Right lobe of liver (tissue), 6 donors: ENCODE data around the gene DNAH14. TPM values are rescaled to one million over a fixed set of nuclear protein-coding genes. Genes with fewer than 3 reads are reported as not detected.

Experiments used
- ATAC-seq, 4 donors: fragments of 200-7000 bp; cut with Tn5 transposase; one replicate each; pipeline ENCODE4 v1.9.1; 2020; ENCODE audit warnings: mild to moderate bottlenecking in 4 of 4, moderate library complexity in 4 of 4
- DNase-seq, 3 donors: peaks; one replicate each; pipeline ENCODE4 v3.0.0-alpha.2; 2020
- H3K27ac ChIP-seq, 3 donors: fragments of 200-600 bp; one replicate each; pipeline ENCODE4 v1.8.0; 2022
- H3K27me3 ChIP-seq, 2 donors: fragments of 200-600 bp; one replicate each; pipeline ENCODE4 v1.8.0; 2022
- H3K36me3 ChIP-seq, 4 donors: fragments of 200-600 bp; sonication (generic) in 1 of 4; one replicate each; pipeline versions ENCODE4 v1.5.1 to v1.8.0; 2017 to 2022; ENCODE audit warnings: control low read depth in 1 of 4
- H3K4me1 ChIP-seq, 4 donors: fragments of 200-600 bp; sonication (generic) in 1 of 4; one replicate each; pipeline versions ENCODE4 v1.5.1 to v1.8.0; 2017 to 2022; ENCODE audit warnings: control low read depth in 1 of 4
- H3K4me3 ChIP-seq, 3 donors: fragments of 200-600 bp; one replicate each; pipeline ENCODE4 v1.8.0; 2022
- H3K9me3 ChIP-seq, 4 donors: fragments of 200-600 bp; sonication (generic) in 1 of 4; one replicate each; pipeline versions ENCODE4 v1.5.1 to v1.8.0; 2017 to 2022; ENCODE audit warnings: control low read depth in 1 of 4
- CTCF ChIP-seq, 4 donors: fragments of 200-600 bp in 3 of 4; fragments of 450-650 bp in 1 of 4; IDR thresholded peaks; one replicate each; pipeline versions ENCODE4 v1.5.1 to v1.8.0; 2016 to 2022; ENCODE audit warnings: antibody characterized with exemption in 4 of 4, mild to moderate bottlenecking in 2 of 4
- POLR2A ChIP-seq: fragments of 450-650 bp; IDR thresholded peaks from one replicate; pipeline ENCODE4 v1.6.1; 2017; ENCODE audit warnings: antibody characterized with exemption, mild to moderate bottlenecking
- WGBS: methylation state at CpG from one replicate; pipeline ENCODE4 v1.1.6; 2018; ENCODE audit warnings: low coverage, low lambda C conversion rate; ENCODE audit not compliant: insufficient coverage; ENCODE audit errors: missing lambda C conversion rate; 5-methylcytosine and 5-hydroxymethylcytosine counted together
- intact Hi-C, 2 donors: fragments of 100-400 bp; cut with DNase I; formaldehyde crosslinking; loops; one replicate each; pipeline versions ENCODE4 v1.11.2 to v1.14.1; 2022
- total RNA-seq, 6 experiments: library from RNA; depleted of rRNA in 2 of 6; stranded (reverse); fragments of >200 nt in 2 of 6; fragmentation: NEBNext Ultra II Directional in 3 of 6; extraction: Animal tissue kit (Norgen Biotek cat#: 25700) in 3 of 6; gene quantifications; one replicate each; pipeline versions ENCODE4 v1.1.0 to v1.2.4, GENCODE V29; 2016 to 2023
- donor health status: DM: no; HTN: yes; CAD: no.
- donor health status: DM: no; HTN: no; CAD: no.
- donor health status: DM: no; HTN: no; CAD: no.
- donor health status: DM: no; HTN: yes; CAD: no.
- donor health status: DM: no; HTN: yes; CAD: no.

The DNAH14 gene
- total RNA-seq, 6 experiments from 2014 or later, result 8.0 to 17.1 (median 9.7) TPM

GRCh38 chr1:225428068-225428880 is 498.8 kb downstream of the DNAH14 start:
- peak; percentile 90 to 98 (median 94) for ATAC-seq
- Histone ChIP-seq H3K4me3 (peak overlapping the region; percentile 91 to 98 (median 94)), H3K4me1 (peaks cover 0 to 34% (median 5%) of the 10 kb centered on the region in 4 donors), H3K27me3 (no peaks in the 10 kb centered on the region), H3K9me3 (no peaks in the 10 kb centered on the region), H3K27ac (peak overlapping the region; percentile 95 to 98 (median 97)), H3K36me3 (no peaks in the 10 kb centered on the region)
- whole genome bisulfite sequencing, result under 1% methylated on average over 28 of the region's 81 CpGs
- DNase-seq, result peak; percentile 96 to 98 (median 97)
- intact Hi-C loops, result no loop called here
- no peak for TF ChIP-seq CTCF (IDR thresholded peaks at IDR 0.05)
- TF ChIP-seq POLR2A, result peak; percentile 92

- 12% methylated on average over 7 of the region's 7 CpGs for WGBS
- Histone ChIP-seq H3K27me3 (no peaks in the 10 kb centered on the region), H3K27ac (peak overlapping the region; percentile 95 to 98 (median 97)), H3K9me3 (no peaks in the 10 kb centered on the region), H3K4me1 (peaks cover 0 to 27% (median 5%) of the 10 kb centered on the region in 4 donors), H3K4me3 (peak overlapping the region; percentile 91 to 98 (median 94)), H3K36me3 (no peaks in the 10 kb centered on the region)
- intact Hi-C loops, result no loop called here
- ATAC-seq, result no peak
- TF ChIP-seq POLR2A (no peak), CTCF (IDR thresholded peaks at IDR 0.05) (no peak)
- DNase-seq, result no peak
Measured at GRCh38 chr1:225428881-225429455, 499.5 kb downstream of the DNAH14 start.

GRCh38 chr1:225430301-225430700 is 500.8 kb downstream of the DNAH14 start:
- no peak for TF ChIP-seq POLR2A
- no peak for TF ChIP-seq CTCF (IDR thresholded peaks at IDR 0.05)
- no peak overlapping the region for H3K27ac ChIP-seq
- WGBS, result 92% methylated on average over 7 of the region's 7 CpGs

GRCh38 chr1:225431081-225431863 is 501.8 kb downstream of the DNAH14 start:
- no peak overlapping the region for H3K27ac ChIP-seq
- no peaks in the 10 kb centered on the region for H3K36me3 ChIP-seq
- ATAC-seq (no peak), DNase-seq (peak in 2 of 3 donors; percentile 45 to 48)
- H3K4me3 ChIP-seq, result no peak overlapping the region
- H3K27me3 ChIP-seq, result no peaks in the 10 kb centered on the region
- TF ChIP-seq POLR2A (no peak), CTCF (IDR thresholded peaks at IDR 0.05) (no peak)
- intact Hi-C loops, result no loop called here
- peaks cover 0 to 6% (median 1%) of the 10 kb centered on the region in 4 donors for H3K4me1 ChIP-seq
- WGBS, result 93% methylated on average over 3 of the region's 36 CpGs
- H3K9me3 ChIP-seq, result no peaks in the 10 kb centered on the region

More at GRCh38 chr1:225430301-225430700, 500.8 kb downstream of the DNAH14 start:
- no peaks in the 10 kb centered on the region for H3K27me3 ChIP-seq
- H3K4me3 ChIP-seq, result no peak overlapping the region
- peaks cover 0 to 16% (median 5%) of the 10 kb centered on the region in 4 donors for H3K4me1 ChIP-seq
- ATAC-seq (no peak), DNase-seq (no peak)
- intact Hi-C loops, result no loop called here
- H3K9me3 ChIP-seq, result no peaks in the 10 kb centered on the region
- H3K36me3 ChIP-seq, result no peaks in the 10 kb centered on the region
